Immature natural killer cell (primary cell): ENCODE data around the gene ARHGAP29. TPM values are rescaled to one million over a fixed set of nuclear protein-coding genes. Genes with fewer than 3 reads are reported as not detected.

Source experiments
- DNase-seq, 3 donors: peaks; one replicate each; pipeline ENCODE4 v3.0.0; 2022; ENCODE audit warnings: mixed read lengths in 1 of 3
- H3K27ac Mint-ChIP-seq, 6 donors: one replicate each; pipeline ENCODE4 v1.8.0; 2020; ENCODE audit warnings: mixed read lengths in 6 of 6, mild to moderate bottlenecking in 5 of 6, inconsistent platforms in 4 of 6, moderate library complexity in 3 of 6
- H3K27me3 Mint-ChIP-seq, 3 donors: one replicate each; pipeline ENCODE4 v1.8.0; 2020 to 2021; ENCODE audit warnings: low read depth in 3 of 3, mild to moderate bottlenecking in 3 of 3, mixed read lengths in 3 of 3, moderate library complexity in 3 of 3, inconsistent platforms in 1 of 3
- H3K36me3 Mint-ChIP-seq, 3 donors: one replicate each; pipeline ENCODE4 v1.8.0; 2020; ENCODE audit warnings: mixed read lengths in 3 of 3, inconsistent platforms in 2 of 3, mild to moderate bottlenecking in 2 of 3
- H3K4me1 Mint-ChIP-seq, 2 donors: one replicate each; pipeline ENCODE4 v1.8.0; 2020; ENCODE audit warnings: inconsistent platforms in 2 of 2, mild to moderate bottlenecking in 2 of 2, mixed read lengths in 2 of 2, moderate library complexity in 1 of 2
- H3K4me3 Mint-ChIP-seq, 5 donors: one replicate each; pipeline ENCODE4 v1.8.0; 2020; ENCODE audit warnings: mild to moderate bottlenecking in 5 of 5, mixed read lengths in 5 of 5, inconsistent platforms in 3 of 5, moderate library complexity in 3 of 5
- H3K9me3 Mint-ChIP-seq, 6 donors: one replicate each; pipeline ENCODE4 v1.8.0; 2020; ENCODE audit warnings: mild to moderate bottlenecking in 6 of 6, mixed read lengths in 6 of 6, inconsistent platforms in 4 of 6, moderate library complexity in 3 of 6
- polyA plus RNA-seq, 3 donors: library from polyadenylated mRNA; unstranded; fragments of 300-500 nt; fragmentation: Illumina TruSeq; gene quantifications; one replicate each; pipeline ENCODE4 v1.2.3, GENCODE V29; 2021

The ARHGAP29 gene
- polyA plus RNA-seq, 3 donors from 2014 or later, result not detected

DNA sequence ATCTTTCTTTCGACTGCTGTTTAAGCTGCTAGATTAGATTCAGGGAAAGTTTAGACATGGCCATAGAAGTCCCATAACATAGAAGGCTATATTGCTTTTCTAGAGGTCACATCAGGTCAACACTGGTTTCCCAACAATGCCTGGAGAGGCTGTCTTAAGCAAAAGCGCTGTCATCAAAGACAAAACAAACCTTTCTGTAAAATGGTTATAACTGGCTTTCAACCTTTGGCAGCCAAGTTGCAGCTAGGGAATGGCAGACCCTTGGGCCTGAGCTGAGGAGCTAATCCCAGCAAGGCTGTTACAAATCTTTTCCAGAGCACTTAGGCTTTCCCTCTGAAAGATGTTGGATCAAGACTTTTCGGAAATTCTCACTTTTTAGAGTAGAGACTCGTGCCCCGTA, 105.3 kb downstream of the ARHGAP29 start:
- no peak for DNase-seq
- no peaks in the 10 kb centered on the region for H3K4me1 Mint-ChIP-seq
- H3K27me3 Mint-ChIP-seq, result peaks cover 0 to 6% (median 0%) of the 10 kb centered on the region in 3 donors
- H3K36me3 Mint-ChIP-seq, result peaks cover 0 to 4% (median 0%) of the 10 kb centered on the region in 3 donors
- H3K4me3 Mint-ChIP-seq, result no peak overlapping the region
- H3K9me3 Mint-ChIP-seq, result peaks cover 0 to 7% (median 2%) of the 10 kb centered on the region in 6 donors
- H3K27ac Mint-ChIP-seq, result no peak overlapping the region

DNA sequence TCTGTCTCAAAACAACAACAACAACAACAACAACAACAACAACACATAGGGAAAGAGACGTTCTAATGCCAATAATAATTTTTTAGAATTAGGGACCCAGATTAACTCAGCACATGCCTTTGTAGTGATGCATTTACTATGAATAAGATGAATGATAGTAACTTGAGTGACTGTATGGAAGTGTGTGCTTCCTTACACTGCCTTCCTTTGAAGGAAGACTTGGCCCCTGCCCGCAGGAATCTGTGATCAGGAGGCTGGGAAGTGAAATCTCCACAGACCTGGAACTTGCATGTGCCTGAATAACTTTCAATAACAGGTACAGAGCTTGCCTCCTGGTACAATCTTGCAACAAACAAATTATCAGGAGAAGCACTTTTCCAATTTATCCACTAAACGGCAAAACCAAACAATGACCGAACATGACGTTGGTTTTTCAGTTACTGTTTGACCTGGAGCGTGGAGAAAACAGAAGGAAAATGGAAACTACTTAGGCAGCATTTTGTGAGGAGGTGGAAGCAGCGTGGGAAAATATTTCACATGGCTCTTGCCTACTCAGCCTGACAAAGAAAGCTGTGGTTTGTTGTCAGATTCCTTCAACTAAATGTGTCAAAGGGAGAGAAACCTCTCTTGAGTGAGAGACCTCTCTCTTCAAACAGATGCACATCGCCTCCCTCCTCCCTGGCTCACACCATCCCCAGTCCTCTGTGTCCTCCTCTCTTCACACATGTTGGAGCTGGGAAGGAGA, 106.4 kb downstream of the ARHGAP29 start:
- no peak overlapping the region for H3K27ac Mint-ChIP-seq
- H3K4me3 Mint-ChIP-seq, result no peak overlapping the region
- H3K27me3 Mint-ChIP-seq, result peaks cover 0 to 4% (median 0%) of the 10 kb centered on the region in 3 donors
- peaks cover 0 to 7% (median 2%) of the 10 kb centered on the region in 6 donors for H3K9me3 Mint-ChIP-seq
- DNase-seq, result no peak
- H3K36me3 Mint-ChIP-seq, result peaks cover 0 to 4% (median 0%) of the 10 kb centered on the region in 3 donors
- no peaks in the 10 kb centered on the region for H3K4me1 Mint-ChIP-seq

DNA sequence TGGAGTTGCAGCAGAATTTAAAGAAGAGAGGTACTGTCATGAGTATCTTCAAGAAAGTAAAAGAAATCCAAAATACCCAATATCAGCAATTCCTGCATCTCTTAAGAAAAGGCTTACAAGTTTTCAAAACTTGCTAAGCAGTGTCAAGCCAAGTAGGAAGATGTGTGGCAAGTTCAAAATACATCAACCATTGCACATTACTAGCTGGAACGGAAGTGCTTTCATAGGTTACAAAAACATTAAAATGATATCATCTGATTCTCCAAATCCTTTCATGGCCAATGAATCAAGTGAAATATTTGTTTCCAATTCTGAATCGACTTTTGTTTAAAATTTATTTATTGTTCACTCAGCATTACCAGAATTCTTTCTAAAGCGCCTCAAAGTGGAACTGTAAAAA, 110.7 kb downstream of the ARHGAP29 start:
- no peak for DNase-seq
- no peak overlapping the region for H3K27ac Mint-ChIP-seq
- H3K36me3 Mint-ChIP-seq, result no peaks in the 10 kb centered on the region
- no peak overlapping the region for H3K4me3 Mint-ChIP-seq
- peaks cover 0 to 5% (median 2%) of the 10 kb centered on the region in 3 donors for H3K27me3 Mint-ChIP-seq
- peaks cover 0 to 2% (median 0%) of the 10 kb centered on the region in 6 donors for H3K9me3 Mint-ChIP-seq
- no peaks in the 10 kb centered on the region for H3K4me1 Mint-ChIP-seq

DNA sequence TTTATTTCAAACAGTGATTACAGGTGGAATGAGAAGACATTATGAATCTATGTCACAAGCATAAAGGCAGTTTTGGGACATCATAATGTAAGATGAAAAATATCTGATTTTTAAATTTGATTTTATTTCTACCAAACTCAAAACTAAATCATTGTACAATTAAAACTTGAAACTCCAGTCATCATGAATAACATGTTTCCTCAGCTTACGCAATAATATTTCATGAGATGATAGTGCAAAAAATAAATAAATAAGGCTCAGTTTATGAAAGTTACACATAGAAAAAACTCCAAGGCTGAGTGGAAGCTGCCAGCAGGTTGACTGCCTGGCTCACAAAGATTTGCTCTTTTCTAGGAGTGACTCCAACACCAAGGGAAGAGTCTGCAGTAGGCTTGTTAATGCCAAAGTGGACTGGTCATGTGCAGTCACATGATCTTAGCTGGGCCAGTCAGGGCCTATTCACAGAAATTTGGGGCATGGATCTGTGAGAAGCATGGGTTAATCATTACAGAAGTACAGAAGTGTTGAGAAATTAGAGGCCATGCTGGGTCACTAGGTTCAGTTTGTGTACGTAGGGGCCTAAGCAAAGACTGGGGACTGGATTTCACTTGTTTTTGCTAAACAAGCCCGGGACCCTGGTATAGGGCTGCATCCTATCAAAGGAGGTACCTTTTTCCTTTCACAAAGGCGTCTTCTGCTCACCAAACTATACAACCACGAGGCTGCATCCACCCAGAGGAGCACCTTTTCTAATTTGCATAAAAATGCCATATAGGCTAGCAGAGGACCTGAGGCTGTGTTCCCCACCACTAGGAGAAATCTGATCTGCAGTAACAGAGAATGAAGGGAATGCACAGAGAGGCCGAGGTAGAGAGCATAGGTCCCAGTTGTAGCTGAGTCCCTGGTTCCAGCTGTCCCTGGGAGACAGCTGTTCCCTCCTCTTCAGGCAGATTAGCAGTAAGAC, 111.6 kb downstream of the ARHGAP29 start:
- Mint-ChIP-seq H3K36me3 (no peaks in the 10 kb centered on the region), H3K4me3 (no peak overlapping the region), H3K27me3 (peaks cover 0 to 6% (median 2%) of the 10 kb centered on the region in 3 donors), H3K27ac (no peak overlapping the region), H3K4me1 (no peaks in the 10 kb centered on the region), H3K9me3 (peaks cover 0 to 2% (median 0%) of the 10 kb centered on the region in 6 donors)
- no peak for DNase-seq

DNA sequence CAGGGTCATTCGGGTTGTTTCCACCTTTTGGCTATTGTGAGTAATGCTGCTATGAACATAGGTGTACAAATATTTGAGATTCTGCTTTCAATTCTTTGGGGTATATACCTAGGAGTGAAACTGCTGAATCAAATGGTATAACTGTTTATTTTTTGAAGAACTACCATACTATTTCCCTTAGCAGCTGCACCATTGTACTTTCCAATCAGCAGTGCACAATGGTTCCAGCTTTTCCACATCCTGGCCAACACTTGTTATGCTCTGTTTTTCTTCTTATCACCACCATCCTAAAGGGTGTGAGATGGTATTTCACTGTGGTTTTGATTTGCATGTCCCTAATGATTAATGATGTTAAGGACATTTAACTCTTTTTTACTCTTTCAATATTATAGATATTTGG, 112.8 kb downstream of the ARHGAP29 start:
- Mint-ChIP-seq H3K36me3 (no peaks in the 10 kb centered on the region), H3K4me3 (no peak overlapping the region)

DNA sequence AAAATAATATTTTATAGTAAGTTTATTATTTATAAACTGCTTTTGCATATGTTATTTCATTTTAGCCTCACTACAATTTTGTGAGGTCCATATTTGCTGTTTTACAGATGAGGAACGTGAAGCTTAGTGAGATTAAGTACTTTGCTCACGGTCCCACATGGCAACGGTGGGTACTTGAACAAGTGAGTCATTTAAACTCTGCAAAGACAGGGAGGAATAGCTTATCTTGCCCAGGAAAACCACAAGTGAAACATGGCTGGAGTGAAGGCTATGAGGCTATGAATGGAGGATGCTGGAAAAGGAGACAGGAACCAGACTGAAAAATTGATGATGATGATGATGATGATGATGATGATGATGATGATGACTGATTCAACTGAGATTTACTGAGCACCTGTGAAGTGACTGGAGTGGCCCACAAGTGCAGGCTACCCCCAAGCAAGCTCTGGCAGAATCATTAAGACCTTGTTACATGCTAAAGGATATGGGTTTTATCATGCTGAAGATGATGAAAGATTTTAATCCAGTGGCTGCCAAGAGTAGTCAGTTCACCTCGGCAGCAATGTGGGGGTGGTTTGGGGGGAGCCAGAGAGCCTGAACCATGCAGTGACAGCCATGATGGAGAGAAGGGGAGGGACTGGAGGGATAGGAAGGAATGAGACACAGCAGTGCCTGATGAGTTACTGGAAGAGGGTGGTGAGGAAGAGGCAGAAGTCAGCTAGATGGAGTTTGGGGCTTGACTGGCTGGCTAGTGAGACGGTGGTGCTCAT, 115.0 kb downstream of the ARHGAP29 start:
- H3K36me3 Mint-ChIP-seq, result no peaks in the 10 kb centered on the region
- no peak overlapping the region for H3K27ac Mint-ChIP-seq
- no peak overlapping the region for H3K4me3 Mint-ChIP-seq

More for the DNA sequence above, 112.8 kb downstream of the ARHGAP29 start:
- Mint-ChIP-seq H3K27me3 (peaks cover 0 to 6% (median 2%) of the 10 kb centered on the region in 3 donors), H3K9me3 (no peaks in the 10 kb centered on the region), H3K27ac (no peak overlapping the region), H3K4me1 (no peaks in the 10 kb centered on the region)
- DNase-seq, result no peak

More for the DNA sequence above, 115.0 kb downstream of the ARHGAP29 start:
- Mint-ChIP-seq H3K9me3 (no peaks in the 10 kb centered on the region), H3K4me1 (no peaks in the 10 kb centered on the region), H3K27me3 (peaks cover 0 to 8% (median 4%) of the 10 kb centered on the region in 3 donors)
- no peak for DNase-seq

Other genes starting within 250 kb of the ARHGAP29 start
- gene ABCA4, start 116.4 kb downstream of the ARHGAP29 start, polyA plus RNA-seq, result under 1 TPM in 1 of 3 donors, not detected in 2; 0.08 TPM
- gene ABCD3, start 180.8 kb upstream of the ARHGAP29 start, polyA plus RNA-seq, result 10 to 100 TPM; 21.8 to 28.7 (median 27.8) TPM